Suppressor macrophage treated with lipopolysaccharide for 4 hours (primary cell): ENCODE data around the gene GLIS2.

Experiments
- DNase-seq: peaks from one replicate; pipeline ENCODE4 v3.0.0-alpha.2; 2020

GLIS2 gene

DNA sequence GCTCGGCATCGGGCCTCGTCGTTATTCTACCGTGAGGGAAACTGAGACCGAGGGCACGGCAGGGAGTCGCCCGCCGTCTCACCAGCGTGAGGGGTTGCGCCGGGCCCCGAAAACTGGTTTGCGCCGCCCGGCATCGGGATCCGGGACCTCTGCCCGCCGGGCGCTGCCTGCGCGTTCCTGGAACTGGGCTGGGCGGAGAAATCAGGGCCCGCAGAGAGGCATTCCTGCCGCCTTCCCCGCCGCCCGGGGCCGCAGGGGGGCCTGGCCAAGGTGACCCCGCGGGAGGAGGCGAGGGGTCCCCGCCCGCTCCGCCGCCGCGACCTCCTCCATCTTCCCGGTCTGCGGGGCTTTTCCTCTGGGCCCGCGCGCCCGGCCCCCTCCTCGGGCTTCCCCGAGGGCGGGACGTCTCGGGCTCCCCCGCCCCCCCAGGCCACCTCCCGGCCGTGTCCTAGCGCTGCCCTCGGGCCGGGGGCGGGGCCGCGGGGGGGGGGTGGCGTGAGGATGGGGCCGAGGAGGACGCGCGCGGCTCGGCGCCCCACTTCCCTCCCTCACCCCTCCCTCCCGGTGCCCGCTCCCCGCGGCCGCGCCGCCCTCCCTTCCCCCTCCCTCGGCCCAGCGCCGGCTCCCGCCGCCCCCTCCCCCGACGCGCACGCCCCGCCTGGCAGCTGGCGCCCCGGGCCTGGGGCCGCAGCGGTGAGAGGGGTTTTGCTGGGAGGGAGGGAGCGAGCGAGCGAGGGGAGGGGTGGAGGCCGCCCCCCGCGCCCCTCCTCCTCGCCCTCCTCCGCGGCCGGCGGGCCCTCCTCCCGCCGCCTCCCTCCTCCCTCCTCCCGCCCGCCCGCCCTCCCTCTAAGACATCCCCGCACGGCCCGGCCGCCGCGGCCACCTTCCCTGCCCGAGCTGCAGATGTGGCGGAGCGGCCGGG is at the start of gene GLIS2:
Gene GLIS2, plus strand, starts transcription at position 882 of the 922 bp plus-strand sequence. CDS start 16,214 bp downstream, outside the sequence.
- DNase-seq = no peak

DNA sequence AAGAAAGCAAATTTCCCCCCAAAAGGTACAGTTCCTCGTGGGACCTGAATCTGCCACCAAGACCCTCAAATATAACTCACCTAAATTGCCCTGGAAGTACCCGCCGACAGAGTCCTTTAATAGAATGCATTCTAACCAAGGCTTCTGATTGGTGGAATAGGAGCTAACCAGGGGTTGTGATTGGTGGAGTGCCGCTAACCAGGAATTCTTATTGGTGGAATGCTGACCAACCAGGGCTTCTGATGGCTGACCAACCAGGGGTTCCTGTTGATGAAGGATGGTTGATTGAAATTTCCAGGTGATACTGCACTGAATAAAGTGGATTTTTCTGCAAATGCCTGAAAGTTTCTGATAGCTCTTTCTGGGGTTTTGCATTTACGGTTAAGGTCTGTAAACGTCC is 49.5 kb upstream of the GLIS2 start:
- DNase-seq = no peak

DNA sequence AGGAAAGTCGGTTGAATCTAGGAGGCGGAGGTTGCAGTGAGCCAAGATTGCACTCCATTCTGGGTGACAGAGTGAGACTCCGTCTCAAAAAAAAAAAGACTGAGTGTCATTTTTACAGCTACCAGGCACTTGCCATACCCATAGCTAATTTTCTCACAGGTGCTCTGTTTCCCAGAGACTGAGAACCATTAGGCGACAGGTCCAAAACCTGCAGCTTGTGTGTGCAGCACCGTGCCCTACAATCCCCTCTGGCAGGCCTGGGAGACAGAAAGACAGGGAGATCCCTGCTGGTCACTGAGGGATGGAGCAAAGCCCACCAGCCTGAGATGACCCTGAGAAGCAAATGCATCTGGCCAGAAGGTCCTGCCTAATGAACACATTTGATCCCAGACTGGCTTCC is 45.8 kb upstream of the GLIS2 start:
- no peak for DNase-seq

DNA sequence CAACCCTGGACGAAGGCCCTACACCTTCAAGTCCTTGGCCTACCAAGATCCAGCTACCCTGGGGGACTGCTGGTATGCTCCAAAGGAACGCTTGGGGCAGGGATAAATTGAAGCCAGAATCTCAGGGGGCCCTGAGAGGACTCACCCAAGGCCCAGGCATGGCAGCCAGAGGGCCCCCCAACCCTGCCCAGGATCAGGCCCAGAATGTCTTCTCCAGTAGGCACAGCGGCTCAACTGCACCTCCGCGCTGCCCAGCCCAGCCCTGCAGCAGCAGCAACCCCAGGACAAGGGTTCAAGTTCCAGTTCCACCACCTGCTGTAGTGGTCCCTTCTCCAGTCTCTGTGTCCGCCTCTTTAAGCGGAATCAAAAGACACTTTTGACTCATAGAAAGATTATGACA is 45.3 kb upstream of the GLIS2 start:
- DNase-seq = no peak

DNA sequence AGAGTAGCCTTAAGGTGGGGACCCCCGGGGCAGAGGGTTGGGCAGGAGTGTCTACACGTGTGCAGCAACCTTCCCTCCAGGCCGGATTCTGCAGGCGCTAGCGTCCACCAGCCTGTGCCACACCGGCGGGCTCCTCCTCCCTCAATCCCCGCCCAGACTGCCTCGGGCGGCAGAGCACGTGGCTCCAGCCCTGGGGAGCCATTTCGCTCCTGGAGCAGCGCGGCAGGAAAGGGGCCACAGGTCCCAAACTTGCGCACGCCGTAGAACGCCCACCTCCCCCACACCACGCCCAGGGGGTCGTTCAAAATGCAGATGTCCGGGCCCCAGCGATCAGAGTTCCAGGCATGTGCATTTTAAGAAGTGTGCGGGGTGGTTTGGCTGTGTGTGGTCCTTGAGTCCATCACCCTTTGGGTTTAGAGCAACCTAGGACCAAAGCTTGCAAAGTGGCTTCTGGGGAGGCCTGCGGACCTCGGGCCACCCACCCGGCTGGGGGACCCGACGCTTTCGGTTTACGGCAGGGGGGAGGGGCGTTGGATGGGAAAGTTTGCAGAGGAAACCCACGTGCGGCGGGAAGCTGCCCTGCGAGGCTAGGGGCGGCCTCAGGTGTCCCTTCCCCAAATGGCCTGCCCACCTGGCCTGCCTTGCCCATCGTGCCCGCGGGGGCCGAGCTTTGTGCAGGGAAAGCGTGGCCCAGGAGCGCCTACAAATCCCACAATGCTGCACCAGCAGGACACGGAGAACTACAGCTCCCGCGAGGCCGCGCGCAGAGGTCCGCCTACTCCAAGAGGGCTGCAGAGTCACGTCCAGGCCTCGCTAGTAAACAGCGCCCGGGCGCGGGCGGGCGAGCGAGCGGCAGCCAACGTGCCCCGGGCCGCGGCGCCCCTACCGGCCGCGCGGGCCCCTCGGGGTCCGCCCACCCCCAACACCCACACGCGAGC is 44.4 kb upstream of the GLIS2 start:
- peak; percentile 90 for DNase-seq

DNA sequence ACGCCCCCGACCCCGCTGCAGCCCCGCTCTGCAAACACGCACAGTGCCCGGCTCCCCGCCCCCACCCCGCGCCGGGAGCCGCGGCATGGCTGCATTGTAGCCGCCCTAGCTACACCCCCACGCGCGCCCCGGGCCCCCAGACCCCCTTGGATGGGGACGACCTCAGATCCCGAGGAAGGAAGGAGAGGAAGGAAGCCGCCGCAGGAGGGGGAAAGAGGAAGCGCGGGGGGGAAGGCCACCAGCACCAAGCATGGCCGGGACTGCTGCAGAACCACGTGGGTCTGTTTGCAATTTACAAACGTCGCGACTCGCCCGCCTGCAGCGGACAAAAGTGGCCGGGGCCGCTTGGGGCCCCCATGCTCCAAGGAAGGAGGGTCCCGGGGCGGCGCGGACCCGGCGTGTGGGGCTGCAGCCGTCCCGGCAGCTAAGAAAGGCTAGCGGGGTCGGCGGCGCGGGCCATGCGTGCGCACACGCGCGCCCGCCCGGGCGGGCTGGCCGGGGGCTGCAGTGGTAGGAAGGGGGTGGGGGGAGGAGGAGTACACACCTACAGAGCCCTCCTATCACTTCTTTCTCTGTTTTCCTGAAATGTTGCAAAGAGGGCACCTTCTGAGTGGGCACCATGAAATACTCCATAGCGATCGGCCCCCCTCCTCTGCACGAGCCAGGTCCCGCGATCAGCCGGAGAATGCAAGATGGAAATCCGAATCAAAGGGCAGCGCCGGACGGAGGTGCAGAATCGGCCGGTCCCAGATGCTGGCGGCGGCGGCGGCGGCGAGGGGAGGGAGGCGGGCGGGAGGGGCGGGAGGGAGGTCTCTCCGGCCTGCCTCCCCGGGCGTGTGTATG is 43.5 kb upstream of the GLIS2 start:
- peak; percentile 55 for DNase-seq

DNA sequence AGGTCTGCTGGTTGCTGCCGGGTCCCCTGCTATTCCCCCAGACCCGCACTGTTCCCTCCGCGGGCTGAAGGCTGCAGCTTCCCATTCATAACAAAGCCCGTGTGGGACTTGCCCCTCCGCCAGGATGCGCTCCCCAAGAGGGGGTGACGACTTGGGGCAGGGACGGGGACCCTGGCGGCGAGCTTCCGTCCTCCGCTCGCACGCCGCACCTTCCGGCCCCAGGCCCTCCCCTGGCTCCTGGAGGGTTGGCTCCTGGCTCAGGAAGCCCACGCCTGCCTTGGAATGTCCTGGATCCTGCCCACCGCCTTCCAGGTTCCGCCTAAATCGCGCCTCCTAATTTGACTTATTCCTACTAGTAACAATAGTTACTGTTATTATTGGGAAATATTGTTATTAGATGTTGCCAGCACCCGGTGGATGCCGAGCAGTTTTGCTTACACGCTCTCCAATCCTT is 42.0 kb upstream of the GLIS2 start:
- DNase-seq = peak; percentile 43

DNA sequence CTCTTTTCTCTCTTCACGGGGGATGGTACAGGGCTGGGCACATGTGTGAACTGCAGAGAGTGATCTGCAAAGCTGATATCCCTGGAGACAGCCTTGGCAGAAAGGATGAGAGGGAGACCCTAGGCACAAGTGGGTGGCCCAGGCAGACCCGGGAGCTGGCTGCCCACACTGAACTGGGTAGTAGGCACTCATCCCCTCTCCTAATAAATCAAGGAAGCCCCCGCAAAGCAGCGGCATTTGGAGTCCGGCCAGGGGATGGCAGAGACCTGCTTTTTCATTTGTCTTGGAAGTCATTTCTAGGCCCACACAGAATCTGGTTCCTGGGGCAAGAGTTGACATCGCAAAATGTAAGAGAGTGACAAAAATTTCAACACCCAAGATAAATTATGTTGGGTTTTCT is 40.0 kb upstream of the GLIS2 start:
- DNase-seq = no peak

DNA sequence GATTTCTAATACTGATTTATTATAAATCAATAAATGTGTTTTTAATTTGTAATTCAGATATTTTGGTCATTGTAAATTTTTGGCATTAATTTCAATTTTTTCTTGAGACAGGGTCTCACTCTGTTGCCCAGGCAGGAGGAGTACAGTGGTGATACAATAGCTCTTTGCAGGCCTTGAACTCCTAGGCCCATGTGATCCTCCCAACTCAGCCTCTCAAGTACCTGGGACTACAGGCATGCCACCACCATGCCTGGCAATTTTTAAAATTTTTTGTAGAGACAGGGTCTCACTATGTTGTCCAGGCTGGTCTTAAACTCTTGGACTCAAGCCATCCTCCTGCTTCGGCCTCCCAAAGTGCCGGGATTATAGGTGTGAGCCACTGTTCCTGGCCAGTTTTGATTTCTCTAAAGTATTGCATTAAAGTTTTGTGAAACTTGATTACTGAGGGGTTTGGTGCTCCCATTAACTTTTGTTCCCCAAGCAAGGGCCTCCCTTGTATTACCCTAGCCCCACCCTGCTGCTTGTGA is 37.8 kb upstream of the GLIS2 start:
- no peak for DNase-seq

DNA sequence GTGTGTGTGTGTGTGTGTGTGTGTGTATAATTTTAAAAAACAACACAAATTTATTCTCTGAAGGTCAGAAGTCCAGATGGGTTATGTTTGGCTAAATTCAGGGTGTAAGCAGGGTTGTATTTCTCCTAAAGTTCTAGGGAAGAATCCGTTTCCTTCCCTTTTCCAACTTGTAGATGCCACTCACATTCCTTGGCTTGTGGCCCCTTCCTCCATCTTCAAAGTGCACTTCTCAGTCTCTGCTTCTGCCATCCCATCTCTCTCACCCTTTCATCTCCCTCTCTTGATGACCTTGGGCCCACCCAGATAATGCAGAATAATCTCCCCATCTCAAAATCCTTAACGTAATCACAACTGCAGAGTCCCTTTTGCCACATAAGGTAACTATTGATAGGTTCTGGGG is 35.2 kb upstream of the GLIS2 start:
- DNase-seq = no peak

DNA sequence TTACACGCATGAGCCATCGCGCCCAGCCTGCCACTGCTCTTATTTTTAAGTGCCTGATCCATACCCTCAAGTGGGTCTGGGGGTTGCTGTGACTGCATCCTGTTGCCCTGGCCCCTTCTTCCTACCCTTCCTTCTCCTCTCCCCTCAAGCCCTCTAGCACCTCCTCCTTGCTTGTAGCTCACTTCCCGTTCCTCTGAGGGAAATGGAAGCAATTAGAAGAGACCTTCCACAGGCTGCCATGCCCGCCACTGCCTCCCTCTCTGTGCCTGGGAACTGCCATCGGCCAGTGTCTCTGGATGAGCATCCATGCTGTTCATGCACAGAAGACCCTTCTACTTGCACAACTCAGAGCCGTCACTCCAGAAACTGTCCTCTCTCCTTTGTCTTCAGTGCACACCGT is 32.4 kb upstream of the GLIS2 start:
- DNase-seq = peak; percentile 15

DNA sequence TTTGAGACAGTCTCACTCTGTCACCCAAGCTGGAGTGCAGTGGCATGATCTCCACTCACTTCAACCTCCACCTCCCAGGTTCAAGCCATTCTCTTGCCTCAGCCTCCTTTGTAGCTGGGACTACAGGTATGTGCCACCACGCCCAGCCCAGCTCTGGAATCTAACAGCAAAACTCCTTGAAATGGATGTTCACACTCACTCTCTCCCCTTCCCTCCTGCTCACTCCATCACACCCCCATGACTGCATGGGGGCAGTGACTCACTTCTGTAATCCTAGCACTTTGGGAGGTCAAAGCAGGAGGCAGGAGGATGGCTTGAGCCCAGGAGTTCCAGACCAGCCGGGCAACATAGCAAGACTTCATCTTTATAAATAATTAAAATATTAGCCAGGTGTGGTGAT is 31.9 kb upstream of the GLIS2 start:
- no peak for DNase-seq

DNA sequence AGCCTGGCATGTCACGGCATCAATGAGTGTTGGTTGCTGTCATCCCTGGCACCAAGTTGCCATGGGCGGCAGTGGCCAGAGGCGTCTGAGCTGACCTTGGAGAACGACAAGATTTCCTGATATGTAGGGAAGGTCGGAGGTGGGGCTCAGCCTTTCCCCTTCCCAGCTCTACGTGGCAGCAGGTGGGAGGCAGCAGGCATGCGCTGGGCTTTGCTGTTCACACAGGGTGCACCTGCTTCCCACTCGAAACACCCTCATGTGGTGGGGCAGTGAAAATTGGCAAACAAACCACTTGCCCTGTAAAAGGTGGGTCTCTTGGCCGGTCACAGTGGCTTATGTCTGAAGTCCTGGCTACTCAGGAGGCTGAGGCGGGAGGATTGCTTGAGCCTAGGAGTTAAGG is 30.7 kb upstream of the GLIS2 start:
- no peak for DNase-seq

DNA sequence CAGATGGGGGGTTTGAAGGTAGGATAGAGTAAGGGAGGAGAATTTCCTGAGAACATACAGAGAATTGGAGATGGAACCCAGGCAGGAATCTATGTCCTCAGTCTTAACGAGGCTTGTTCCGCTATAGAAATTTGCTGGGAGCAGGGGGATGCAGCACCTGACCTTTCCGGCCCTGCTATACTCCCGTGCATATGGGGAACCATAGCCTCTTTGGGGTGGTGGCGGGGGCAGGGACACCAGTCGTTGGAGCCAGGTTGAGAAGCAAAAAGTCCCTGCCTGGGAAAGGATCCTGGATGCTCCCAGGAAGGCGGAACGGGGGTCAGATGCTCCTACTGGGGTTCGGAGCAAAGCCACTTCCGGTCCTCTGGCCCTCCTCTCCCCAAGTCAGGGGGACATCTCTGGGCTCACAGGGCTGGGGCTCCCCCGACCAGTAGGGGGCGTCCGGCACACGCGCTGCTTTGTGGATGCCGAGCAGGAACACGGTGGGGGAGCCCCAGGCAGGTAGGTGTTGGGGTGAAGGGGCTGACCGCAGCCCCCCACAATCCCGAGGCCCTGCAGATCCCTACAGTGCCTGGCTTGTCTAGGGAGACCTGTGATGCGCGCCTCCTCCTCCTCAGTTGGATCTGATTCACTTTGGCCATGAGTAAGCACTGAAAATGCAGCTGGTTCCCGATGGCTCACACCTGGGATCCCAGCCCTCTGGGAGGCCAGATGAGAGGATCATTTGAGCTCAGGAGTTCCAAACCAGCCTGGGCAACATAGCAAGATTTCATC is 27.5 kb upstream of the GLIS2 start:
- DNase-seq = peak; percentile 72

DNA sequence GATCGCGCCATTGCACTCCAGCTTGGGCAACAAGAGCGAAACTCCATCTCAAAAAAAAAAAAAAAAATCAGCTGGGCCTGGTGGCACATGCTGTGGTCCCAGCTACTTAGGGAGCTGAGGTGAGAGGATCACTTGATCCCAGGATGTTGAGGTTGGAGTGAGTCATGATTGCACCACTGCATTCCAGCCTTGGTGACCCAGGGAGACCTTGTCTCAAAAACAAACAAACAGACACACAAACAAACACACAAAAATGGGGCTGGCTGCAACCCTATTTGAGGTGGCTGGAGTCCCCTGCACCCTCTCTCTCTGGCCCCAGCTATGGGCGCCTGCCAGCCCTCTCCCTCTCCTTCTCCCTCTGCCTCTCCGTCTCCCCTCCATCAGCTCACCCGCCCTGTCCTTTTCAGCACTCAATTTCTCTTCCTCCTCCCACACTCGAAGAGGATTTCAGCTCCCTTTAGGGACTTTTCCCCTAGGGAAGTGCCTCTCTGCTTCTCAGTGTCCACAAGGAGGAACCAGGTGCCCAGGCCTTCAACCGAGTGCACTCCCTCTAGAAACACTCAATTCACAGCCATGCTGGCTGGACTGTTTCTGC is 25.5 kb upstream of the GLIS2 start:
- peak; percentile 69 for DNase-seq

DNA sequence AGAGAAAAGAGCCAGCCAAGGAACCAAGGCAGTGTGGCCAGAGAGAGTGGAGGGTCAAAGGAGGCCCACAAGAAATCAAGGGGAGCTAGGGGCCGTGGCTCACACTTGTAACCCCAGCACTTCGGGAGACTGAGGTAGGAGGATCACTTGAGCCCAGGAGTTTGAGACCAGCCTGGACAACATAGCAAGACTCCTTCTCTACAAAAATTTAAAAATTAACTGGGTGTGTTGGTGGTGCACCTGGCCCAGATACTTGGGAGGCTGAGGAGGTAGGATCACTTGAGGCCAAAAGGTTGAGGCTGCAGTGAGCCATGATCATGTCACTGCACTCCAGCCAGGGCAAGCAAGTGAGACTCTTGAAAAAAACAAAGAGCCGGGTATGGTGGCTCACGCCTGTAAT is 24.2 kb upstream of the GLIS2 start:
- no peak for DNase-seq

DNA sequence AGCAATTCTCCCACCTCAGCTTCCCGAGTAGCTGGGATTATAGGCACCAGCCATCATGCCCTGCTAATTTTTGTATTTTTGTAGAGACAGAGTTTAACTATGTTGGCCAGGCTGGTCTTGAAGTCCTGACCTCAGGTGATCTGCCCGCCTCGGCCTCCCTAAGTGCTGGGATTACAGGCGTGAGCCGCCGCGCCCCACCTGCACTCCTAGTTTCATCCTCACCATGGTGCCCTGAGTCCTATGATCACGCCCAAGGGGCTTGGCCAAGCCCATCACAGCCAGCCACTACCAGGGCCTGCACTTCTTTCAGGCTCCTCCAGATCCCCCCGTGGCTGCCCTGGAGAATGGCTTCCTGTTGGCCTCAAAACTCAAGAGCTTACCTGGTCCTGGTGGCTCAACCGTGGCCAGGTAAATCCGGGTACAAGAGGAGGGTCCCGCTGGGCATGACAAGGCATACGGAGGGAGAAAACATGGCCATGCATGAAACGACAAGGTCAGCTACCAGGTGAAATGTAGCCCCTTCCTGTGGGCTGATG is 22.6 kb upstream of the GLIS2 start:
- DNase-seq = no peak

DNA sequence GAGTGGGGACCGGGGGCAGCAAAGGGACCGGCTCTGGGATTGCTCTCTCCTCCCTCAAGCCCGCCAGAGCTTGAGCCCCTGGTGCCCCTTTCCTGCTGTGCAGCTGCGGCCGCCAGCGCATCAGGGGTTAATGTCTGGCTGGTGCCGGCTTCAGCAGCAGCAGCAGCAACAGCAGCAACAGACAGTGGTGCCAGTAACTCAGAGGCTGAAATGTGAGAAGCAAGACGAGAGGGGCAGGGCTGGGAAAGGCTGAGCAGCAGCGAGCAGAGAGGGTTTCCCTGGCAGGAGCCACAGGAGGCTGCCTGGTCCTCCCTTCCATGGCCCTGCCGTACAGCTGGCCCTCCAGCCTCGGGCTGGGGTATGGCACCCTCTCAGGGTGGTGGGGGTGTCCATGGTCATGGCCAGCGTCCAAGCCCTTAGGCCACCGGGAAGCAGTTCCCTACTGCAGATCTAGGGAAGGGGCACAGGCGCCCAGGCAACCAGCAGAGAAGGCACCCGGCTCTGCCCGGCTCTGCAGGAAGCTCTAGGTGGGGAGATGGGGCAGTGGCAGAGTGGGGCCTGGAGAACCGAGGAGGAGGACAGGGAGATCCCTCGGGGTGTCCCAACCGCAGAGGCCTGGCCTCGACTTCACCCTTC is 21.9 kb upstream of the GLIS2 start:
- DNase-seq = no peak

DNA sequence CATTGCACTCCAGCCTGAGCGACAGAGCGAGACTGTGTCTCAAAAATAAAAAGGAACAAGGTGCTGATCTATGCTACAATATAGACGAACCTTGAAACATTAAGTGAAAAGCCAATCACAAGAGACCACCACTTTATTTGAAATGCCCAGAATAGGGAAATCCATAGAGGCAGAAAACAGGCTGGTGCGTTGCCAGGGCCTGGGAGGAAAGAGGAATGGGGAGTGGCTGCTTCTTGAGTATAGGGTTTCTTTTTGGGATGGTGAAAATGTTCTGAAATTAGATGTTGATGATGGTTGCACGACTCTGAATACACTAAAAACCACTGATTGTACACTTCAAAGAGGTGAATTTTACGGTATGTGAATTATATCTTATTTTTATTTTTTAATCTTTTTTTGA is 20.3 kb upstream of the GLIS2 start:
- DNase-seq = no peak

DNA sequence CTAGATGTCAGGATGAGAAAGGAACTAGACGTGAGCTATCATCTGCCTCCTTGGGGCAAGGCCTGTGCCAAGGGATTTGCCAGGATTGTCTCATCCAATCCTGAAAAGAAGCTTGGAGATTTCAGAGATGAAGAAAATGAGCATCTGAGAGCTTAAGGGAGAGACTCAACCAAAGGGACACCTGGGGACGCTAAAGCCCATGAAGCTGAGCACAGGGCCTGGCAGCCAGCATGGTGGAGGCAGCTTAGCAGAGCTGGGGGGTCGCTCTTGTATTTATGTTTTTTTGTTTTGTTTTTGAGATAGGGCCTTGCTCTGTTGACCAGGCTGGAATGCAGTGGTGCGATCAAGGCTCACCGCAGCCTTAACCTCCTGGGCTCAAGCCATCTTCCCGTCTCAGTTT is 18.4 kb upstream of the GLIS2 start:
- DNase-seq = no peak
